K562 (cell line): ENCODE results near the gene SLC1A4. TPM values are rescaled to one million over a fixed set of nuclear protein-coding genes. Genes with fewer than 3 reads are reported as not detected.

ENCODE experiments used
- BMI1 ChIP-seq: fragments of 150-350 bp; IDR thresholded peaks from 2 replicates; pipeline ENCODE4 v1.6.1; 2014; ENCODE audit warnings: low read length
- CCAR2 ChIP-seq: fragments of 200-400 bp; formaldehyde crosslinking; IDR thresholded peaks from 2 replicates; pipeline ENCODE4 v1.6.1; 2017; ENCODE audit warnings: mild to moderate bottlenecking, low read depth, low read length
- CREBBP ChIP-seq: IDR thresholded peaks from one replicate; pipeline ENCODE4 v1.6.1; 2012; ENCODE audit warnings: low read depth, mild to moderate bottlenecking, control low read depth, inconsistent platforms, low read length
- EGR1 ChIP-seq: fragments of 450-650 bp; conservative IDR thresholded peaks from 2 replicates; pipeline ENCODE4 v1.6.1; 2017; ENCODE audit warnings: mild to moderate bottlenecking
- ESRRB ChIP-seq: fragments of 250-450 bp; sonication (Bioruptor Pico); IDR thresholded peaks from 2 replicates; pipeline ENCODE4 v1.5.0; 2020; ENCODE audit warnings: mild to moderate bottlenecking, moderate library complexity, borderline replicate concordance
- FOS ChIP-seq: IDR thresholded peaks from 3 replicates; pipeline ENCODE4 v1.6.1; 2011; ENCODE audit not compliant: insufficient read length; ENCODE audit errors: extremely low read depth
- FOXP1 ChIP-seq: sonication (generic); formaldehyde crosslinking; IDR thresholded peaks from 2 replicates; pipeline ENCODE4 v1.8.0; 2022; ENCODE audit warnings: mild to moderate bottlenecking, missing genetic modification reagents
- GTF2A2 ChIP-seq: IDR thresholded peaks from 2 replicates; pipeline ENCODE4 v1.6.1; 2016; ENCODE audit warnings: mild to moderate bottlenecking, missing genetic modification characterization, missing compliant biosample characterization
- HNRNPK ChIP-seq: fragments of 200-400 bp; formaldehyde crosslinking; IDR thresholded peaks from one replicate; pipeline ENCODE4 v1.6.1; 2018; ENCODE audit warnings: mild to moderate bottlenecking, low read depth, low read length; ENCODE audit not compliant: poor library complexity, severe bottlenecking
- IFI16 ChIP-seq: fragments of 250-450 bp; sonication (Bioruptor Pico); IDR thresholded peaks from 2 replicates; pipeline ENCODE4 v2.1.2; 2022; ENCODE audit warnings: mild to moderate bottlenecking, inconsistent platforms
- KHSRP ChIP-seq: fragments of 450-650 bp; IDR thresholded peaks from 2 replicates; pipeline ENCODE4 v1.6.1; 2017
- KLF13 ChIP-seq: fragments of 450-650 bp; IDR thresholded peaks from 2 replicates; pipeline ENCODE4 v1.6.1; 2016; ENCODE audit warnings: missing genetic modification characterization, low read depth, mild to moderate bottlenecking, missing compliant biosample characterization, moderate library complexity, borderline replicate concordance
- MTF1 ChIP-seq: fragments of 250-450 bp; sonication (Bioruptor Pico); IDR thresholded peaks from 2 replicates; pipeline ENCODE4 v1.9.0; 2021; ENCODE audit warnings: moderate library complexity, mild to moderate bottlenecking, inconsistent platforms, borderline replicate concordance
- RBM39 ChIP-seq: fragments of 200-400 bp; formaldehyde crosslinking; optimal IDR thresholded peaks from 2 replicates; pipeline ENCODE3; 2018; ENCODE audit warnings: low read depth, low read length
- RFX7 ChIP-seq: fragments of 250-450 bp; sonication (Bioruptor Pico); IDR thresholded peaks from 2 replicates; pipeline ENCODE4 v1.5.1; 2021; ENCODE audit warnings: mild to moderate bottlenecking
- RNF2 ChIP-seq: sonication (generic); IDR thresholded peaks from 2 replicates; pipeline ENCODE4 v1.6.1; 2016
- SAFB2 ChIP-seq: fragments of 200-400 bp; formaldehyde crosslinking; IDR thresholded peaks from 2 replicates; pipeline ENCODE4 v1.6.1; 2018; ENCODE audit warnings: borderline replicate concordance, low read length, low read depth, moderate library complexity; ENCODE audit not compliant: severe bottlenecking
- SETDB1 ChIP-seq: IDR thresholded peaks from one replicate; pipeline ENCODE4 v1.6.1; 2012; ENCODE audit warnings: low read length, control low read depth, inconsistent platforms
- SRSF3 ChIP-seq: fragments of 200-400 bp; formaldehyde crosslinking; IDR thresholded peaks from 2 replicates; pipeline ENCODE4 v1.6.1; 2016; ENCODE audit warnings: mild to moderate bottlenecking, low read length, moderate library complexity; ENCODE audit not compliant: insufficient read depth
- TCFL5 ChIP-seq: fragments of 250-450 bp; sonication (Bioruptor Pico); conservative IDR thresholded peaks from 2 replicates; pipeline ENCODE4 v1.6.1; 2021; ENCODE audit warnings: mild to moderate bottlenecking, moderate library complexity, matching md5 sums
- YBX1 ChIP-seq: fragments of 450-650 bp; IDR thresholded peaks from 2 replicates; pipeline ENCODE4 v1.7.1; 2016; ENCODE audit warnings: mild to moderate bottlenecking
- ZKSCAN3 ChIP-seq: fragments of 250-450 bp; sonication (Bioruptor Pico); IDR thresholded peaks from 2 replicates; pipeline ENCODE4 v1.4.0; 2020
- ZNF239 ChIP-seq: fragments of 250-450 bp; sonication (Bioruptor Pico); IDR thresholded peaks from 2 replicates; pipeline ENCODE4 v1.4.0; 2020; ENCODE audit warnings: mild to moderate bottlenecking
- ZNF280A ChIP-seq: fragments of 450-650 bp; IDR thresholded peaks from 2 replicates; pipeline ENCODE4 v1.6.1; 2018; ENCODE audit warnings: mild to moderate bottlenecking, low read depth; ENCODE audit not compliant: partially characterized antibody
- polyA plus RNA-seq, 8 experiments: library from polyadenylated mRNA; depleted of rRNA in 4 of 8; stranded (reverse) in 5 of 8; unstranded in 3 of 8; fragments of >200 nt; fragmentation: Nextera tagmentation in 2 of 8; fragmentation: Illumina TruSeq in 1 of 8; extraction: Ambion mirVana in 2 of 8; extraction: Trizol in 1 of 8; gene quantifications; 2 replicates each; pipeline versions ENCODE4 v1.2.1 to v1.2.3, GENCODE V29; 2011 to 2014; ENCODE audit warnings: inconsistent platforms in 1 of 8, missing spikeins in 1 of 8
- total RNA-seq, 7 experiments: library from RNA; depleted of rRNA in 6 of 7; stranded (reverse); fragments of >200 nt in 6 of 7; fragmentation: Illumina TruSeq in 2 of 7; extraction: Trizol in 2 of 7; gene quantifications; 2 replicates each; pipeline versions ENCODE4 v1.2.1 to v1.2.3, GENCODE V29; 2011 to 2021; ENCODE audit warnings: low replicate concordance in 1 of 7
- TF ChIP-seq, protein P1 (sequence below): sonication (generic); formaldehyde crosslinking; IDR thresholded peaks from 2 replicates; pipeline ENCODE4 v1.8.1; 2023; ENCODE audit warnings: mild to moderate bottlenecking, missing genetic modification reagents
- TF ChIP-seq, protein P2 (sequence below): sonication (generic); formaldehyde crosslinking; IDR thresholded peaks from 2 replicates; pipeline ENCODE4 v1.8.0; 2022; ENCODE audit warnings: missing genetic modification reagents, mild to moderate bottlenecking, moderate library complexity, borderline replicate concordance

SLC1A4 gene
- total and polyA plus RNA-seq, 9 of the 15 experiments (the other 6 are each of a cell fraction or from before 2014, with no cell fraction given): 4.4 to 24.0 (median 10.9) TPM

- TF ChIP-seq, protein P1, sequence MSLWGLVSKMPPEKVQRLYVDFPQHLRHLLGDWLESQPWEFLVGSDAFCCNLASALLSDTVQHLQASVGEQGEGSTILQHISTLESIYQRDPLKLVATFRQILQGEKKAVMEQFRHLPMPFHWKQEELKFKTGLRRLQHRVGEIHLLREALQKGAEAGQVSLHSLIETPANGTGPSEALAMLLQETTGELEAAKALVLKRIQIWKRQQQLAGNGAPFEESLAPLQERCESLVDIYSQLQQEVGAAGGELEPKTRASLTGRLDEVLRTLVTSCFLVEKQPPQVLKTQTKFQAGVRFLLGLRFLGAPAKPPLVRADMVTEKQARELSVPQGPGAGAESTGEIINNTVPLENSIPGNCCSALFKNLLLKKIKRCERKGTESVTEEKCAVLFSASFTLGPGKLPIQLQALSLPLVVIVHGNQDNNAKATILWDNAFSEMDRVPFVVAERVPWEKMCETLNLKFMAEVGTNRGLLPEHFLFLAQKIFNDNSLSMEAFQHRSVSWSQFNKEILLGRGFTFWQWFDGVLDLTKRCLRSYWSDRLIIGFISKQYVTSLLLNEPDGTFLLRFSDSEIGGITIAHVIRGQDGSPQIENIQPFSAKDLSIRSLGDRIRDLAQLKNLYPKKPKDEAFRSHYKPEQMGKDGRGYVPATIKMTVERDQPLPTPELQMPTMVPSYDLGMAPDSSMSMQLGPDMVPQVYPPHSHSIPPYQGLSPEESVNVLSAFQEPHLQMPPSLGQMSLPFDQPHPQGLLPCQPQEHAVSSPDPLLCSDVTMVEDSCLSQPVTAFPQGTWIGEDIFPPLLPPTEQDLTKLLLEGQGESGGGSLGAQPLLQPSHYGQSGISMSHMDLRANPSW (CRISPR knock-in tag): no peak
- no peak for TF ChIP-seq SAFB2
- TF ChIP-seq RNF2: peak; percentile 42; the same call in 1 of the 2 replicates
- no peak for TF ChIP-seq RFX7
- TF ChIP-seq ZNF239 (CRISPR knock-in tag): no peak
- no peak for TF ChIP-seq MTF1 (CRISPR knock-in tag)
- no peak for TF ChIP-seq KHSRP
- TF ChIP-seq RBM39: no peak
- TF ChIP-seq SRSF3: no peak
- no peak for TF ChIP-seq ZNF280A
- no peak for TF ChIP-seq YBX1
- TF ChIP-seq CREBBP: no peak
- no peak for TF ChIP-seq IFI16 (CRISPR knock-in tag)
- no peak for TF ChIP-seq ESRRB (CRISPR knock-in tag)
- TF ChIP-seq, protein P2, sequence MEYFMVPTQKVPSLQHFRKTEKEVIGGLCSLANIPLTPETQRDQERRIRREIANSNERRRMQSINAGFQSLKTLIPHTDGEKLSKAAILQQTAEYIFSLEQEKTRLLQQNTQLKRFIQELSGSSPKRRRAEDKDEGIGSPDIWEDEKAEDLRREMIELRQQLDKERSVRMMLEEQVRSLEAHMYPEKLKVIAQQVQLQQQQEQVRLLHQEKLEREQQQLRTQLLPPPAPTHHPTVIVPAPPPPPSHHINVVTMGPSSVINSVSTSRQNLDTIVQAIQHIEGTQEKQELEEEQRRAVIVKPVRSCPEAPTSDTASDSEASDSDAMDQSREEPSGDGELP (CRISPR knock-in tag): peak; percentile 57; the same call in 1 of the 2 replicates
- no peak for TF ChIP-seq ZKSCAN3
- peak; percentile 72 for TF ChIP-seq HNRNPK
- TF ChIP-seq GTF2A2 (tag): 0 out of 2 replicates have a peak, but pooled peaks have one; percentile 40
- TF ChIP-seq FOXP1: peak; percentile 91; the same call in 1 of the 2 replicates
- TF ChIP-seq FOS: no peak
- TF ChIP-seq KLF13: no peak
- no peak for TF ChIP-seq TCFL5
- TF ChIP-seq BMI1: no peak
- no peak for TF ChIP-seq CCAR2
- peak; percentile 89 for TF ChIP-seq EGR1
- TF ChIP-seq SETDB1: no peak
Measured at GRCh38 chr2:64988420-64989125, 626 bp upstream of the SLC1A4 start (continued).
